Renal pelvis (tissue), 4 donors: ENCODE data around the gene SYT4. TPM values are rescaled to one million over a fixed set of nuclear protein-coding genes. Genes with fewer than 3 reads are reported as not detected.

ENCODE experiments used
- DNase-seq: peaks from one replicate; pipeline ENCODE4 v3.0.0-alpha.2; 2013
- polyA plus RNA-seq, 3 donors: library from polyadenylated mRNA; unstranded; fragments of 120-200 nt; gene quantifications; one replicate each; pipeline ENCODE4 v1.2.1, GENCODE V29; 2013; ENCODE audit not compliant: insufficient read length in 3 of 3

The SYT4 gene
- polyA plus RNA-seq, 3 donors, result 0.14 to 0.31 TPM; not detected in 1

DNA sequence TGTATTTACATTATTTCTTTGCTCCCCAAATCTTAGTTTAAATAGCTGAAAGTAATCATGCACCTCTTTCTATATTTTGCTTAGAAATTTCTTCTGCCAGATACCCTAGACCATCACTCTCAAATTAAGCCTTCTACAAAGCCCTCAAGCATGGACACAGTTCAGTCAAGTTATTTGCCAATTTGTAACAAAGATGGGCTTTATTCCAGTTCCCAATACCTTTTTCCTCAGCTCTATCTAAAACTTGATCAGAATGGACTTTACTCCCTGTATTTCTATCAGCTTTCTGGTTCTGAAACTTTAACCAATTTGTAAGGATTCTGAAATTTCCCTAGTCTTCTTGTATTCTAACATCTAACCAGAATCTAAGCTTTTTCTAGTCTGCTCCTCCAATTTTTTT lies 56.6 kb downstream of the SYT4 start:
- DNase-seq, result no peak

Other genes with a start within 250 kb of the SYT4 start
- gene RIT2, start 161.8 kb downstream of the SYT4 start, polyA plus RNA-seq, result under 1 TPM in 1 of 3 donors, not detected in 2; 0.10 TPM